Duodenal mucosa (tissue), 2 donors: Measurements from ENCODE around the gene PRICKLE2.

Experiments used
- H3K27ac ChIP-seq: one replicate; pipeline ENCODE4 v1.7.0; 2013; ENCODE audit warnings: low read depth, low read length
- H3K27me3 ChIP-seq, 2 donors: one replicate each; pipeline ENCODE4 v1.7.0; 2013; ENCODE audit warnings: low read length in 2 of 2, control low read depth in 1 of 2; ENCODE audit not compliant: insufficient read depth in 2 of 2, control insufficient read depth in 1 of 2
- H3K36me3 ChIP-seq, 2 donors: one replicate each; pipeline ENCODE4 v1.7.0; 2013; ENCODE audit warnings: low read length in 2 of 2, control low read depth in 1 of 2; ENCODE audit not compliant: insufficient read depth in 2 of 2, control insufficient read depth in 1 of 2
- H3K4me1 ChIP-seq, 2 donors: one replicate each; pipeline ENCODE4 v1.7.0; 2013; ENCODE audit warnings: low read length in 2 of 2, control low read depth in 1 of 2; ENCODE audit not compliant: insufficient read depth in 2 of 2, control insufficient read depth in 1 of 2
- H3K4me3 ChIP-seq, 2 donors: one replicate each; pipeline ENCODE4 v1.7.0; 2013; ENCODE audit warnings: low read length in 2 of 2, low read depth in 1 of 2
- H3K9ac ChIP-seq, 2 donors: one replicate each; pipeline ENCODE4 v1.7.0; 2013; ENCODE audit warnings: low read length in 2 of 2, low read depth in 1 of 2
- H3K9me3 ChIP-seq, 2 donors: one replicate each; pipeline ENCODE4 v1.7.0; 2013; ENCODE audit warnings: low read length in 2 of 2, control low read depth in 1 of 2; ENCODE audit not compliant: control insufficient read depth in 1 of 2

Gene PRICKLE2

DNA sequence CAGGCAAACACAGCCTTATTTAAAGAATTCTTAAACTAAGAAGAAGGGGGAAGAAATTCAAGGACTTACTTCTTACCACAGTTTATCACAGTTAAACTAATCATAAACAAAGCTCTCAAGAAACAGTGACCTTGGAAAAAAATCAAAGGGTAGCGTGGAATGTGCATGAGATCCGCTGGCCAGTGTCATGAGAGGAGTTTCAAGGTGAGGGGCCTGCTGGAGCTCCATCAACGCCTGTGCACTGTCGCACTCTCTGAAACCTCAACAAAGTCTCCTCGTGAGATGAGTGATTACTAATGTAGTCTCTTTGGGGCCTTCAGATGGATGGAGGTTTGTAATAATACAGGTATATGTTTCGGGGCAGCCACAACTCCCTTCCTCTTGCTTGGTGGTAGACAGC, 28.4 kb upstream of the PRICKLE2 start:
- no peak overlapping the region for H3K4me3 ChIP-seq
- H3K9ac ChIP-seq, result no peak overlapping the region
- H3K36me3 ChIP-seq, result no peaks in the 10 kb centered on the region
- peaks cover 0 to 10% of the 10 kb centered on the region in 2 donors for H3K4me1 ChIP-seq
- no peaks in the 10 kb centered on the region for H3K27me3 ChIP-seq
- H3K9me3 ChIP-seq, result no peaks in the 10 kb centered on the region
- no peak overlapping the region for H3K27ac ChIP-seq

DNA sequence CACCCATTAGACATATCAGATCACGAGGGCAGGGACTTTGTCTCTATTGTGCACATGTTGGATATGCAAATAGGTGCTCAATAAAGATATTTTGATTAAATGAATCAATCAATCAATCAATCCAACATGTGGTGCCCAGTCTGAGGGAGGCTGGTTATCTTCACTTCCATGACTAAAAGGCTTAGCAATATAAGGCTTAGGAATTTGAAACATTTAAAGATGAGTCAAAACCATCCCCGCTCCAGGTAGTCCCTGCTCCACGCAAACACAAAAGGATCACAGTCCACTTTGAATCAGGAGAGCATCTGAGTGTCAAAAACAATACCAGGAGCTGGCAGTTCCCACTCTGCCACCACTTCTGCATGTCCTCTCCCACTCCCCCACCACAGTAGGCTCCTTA, 25.8 kb upstream of the PRICKLE2 start:
- no peaks in the 10 kb centered on the region for H3K27me3 ChIP-seq

DNA sequence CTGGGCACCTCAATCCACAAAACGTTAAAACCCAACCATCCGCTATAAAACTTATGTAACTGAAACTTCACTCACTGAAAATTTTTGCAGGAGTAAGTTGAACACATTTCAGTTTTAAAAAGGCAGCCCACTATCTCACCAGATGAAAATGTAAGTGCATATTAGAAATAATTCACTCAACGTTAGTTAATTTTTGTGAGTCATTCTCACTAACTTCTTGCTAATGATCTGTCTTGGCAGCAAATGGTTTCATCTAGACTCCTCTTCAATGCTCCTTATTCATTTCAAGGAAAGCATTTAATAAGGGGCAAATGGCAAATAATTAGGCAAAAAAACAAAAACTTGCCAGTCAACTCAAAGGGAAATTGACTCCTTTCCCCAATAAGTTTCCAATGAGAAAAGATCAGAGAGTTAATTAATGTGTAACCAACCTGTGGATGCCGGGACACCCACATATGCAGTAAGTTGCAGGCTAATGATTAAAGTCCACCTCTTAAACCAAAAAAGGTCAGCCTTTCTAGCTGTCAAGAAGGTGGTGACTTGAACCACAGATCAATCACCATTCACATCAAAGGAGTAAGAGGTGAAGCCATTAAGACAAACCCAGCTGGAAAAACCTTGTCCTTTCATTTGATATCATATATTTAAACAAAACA, 22.9 kb upstream of the PRICKLE2 start:
- Histone ChIP-seq H3K36me3 (no peaks in the 10 kb centered on the region), H3K4me1 (peaks cover 7 to 8% of the 10 kb centered on the region in 2 donors), H3K9ac (no peak overlapping the region), H3K4me3 (no peak overlapping the region), H3K9me3 (no peaks in the 10 kb centered on the region), H3K27ac (no peak overlapping the region), H3K27me3 (no peaks in the 10 kb centered on the region)

More for the DNA sequence above, 25.8 kb upstream of the PRICKLE2 start:
- Histone ChIP-seq H3K9ac (no peak overlapping the region), H3K36me3 (no peaks in the 10 kb centered on the region), H3K27ac (no peak overlapping the region), H3K4me3 (no peak overlapping the region), H3K4me1 (peaks cover 8 to 17% of the 10 kb centered on the region in 2 donors), H3K9me3 (no peaks in the 10 kb centered on the region)

DNA sequence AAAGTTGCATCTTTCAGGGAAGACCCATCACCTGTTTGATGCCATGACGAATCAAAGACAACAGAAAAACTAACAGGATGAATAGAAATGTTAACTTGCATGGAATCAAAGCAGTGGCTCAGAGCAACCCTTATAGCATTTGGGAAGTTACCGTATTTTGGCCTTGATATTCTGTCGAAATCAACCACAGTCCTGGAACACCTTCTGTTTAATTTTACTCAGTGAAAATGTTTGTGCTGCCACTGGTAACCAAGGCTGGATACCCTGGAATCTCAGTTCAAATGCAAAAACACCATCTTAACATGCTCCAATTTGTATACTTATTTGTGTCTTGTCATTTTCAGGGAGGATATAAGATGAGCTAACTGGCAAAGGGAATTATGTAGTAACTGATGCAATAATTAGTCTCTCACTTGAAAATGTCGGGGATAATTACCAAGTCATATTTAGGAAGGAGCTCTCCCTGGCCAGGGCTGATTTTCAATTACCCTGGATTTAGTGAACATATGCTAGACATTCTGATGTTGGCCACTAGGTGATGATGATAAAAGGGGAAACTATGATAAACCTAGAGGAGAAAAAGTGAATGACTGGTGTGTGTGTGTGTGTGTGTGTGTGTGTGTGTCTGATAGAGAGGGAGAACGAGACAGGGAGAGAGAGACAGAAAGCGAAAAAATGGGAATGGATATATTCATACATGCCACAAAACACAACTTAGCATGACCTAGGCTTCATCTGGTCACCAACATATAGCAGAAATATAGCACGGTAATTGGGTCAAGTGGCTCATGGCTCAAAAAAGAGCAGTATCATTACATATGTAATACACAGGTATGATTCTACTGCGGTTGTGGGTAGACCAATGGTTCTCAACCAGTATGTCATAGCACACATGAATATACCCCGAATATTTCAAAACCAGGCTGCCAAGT, 19.0 kb upstream of the PRICKLE2 start:
- peaks cover 7 to 11% of the 10 kb centered on the region in 2 donors for H3K4me1 ChIP-seq
- H3K9me3 ChIP-seq, result no peaks in the 10 kb centered on the region
- no peaks in the 10 kb centered on the region for H3K36me3 ChIP-seq
- no peak overlapping the region for H3K4me3 ChIP-seq
- no peak overlapping the region for H3K27ac ChIP-seq
- H3K27me3 ChIP-seq, result no peaks in the 10 kb centered on the region
- H3K9ac ChIP-seq, result no peak overlapping the region

DNA sequence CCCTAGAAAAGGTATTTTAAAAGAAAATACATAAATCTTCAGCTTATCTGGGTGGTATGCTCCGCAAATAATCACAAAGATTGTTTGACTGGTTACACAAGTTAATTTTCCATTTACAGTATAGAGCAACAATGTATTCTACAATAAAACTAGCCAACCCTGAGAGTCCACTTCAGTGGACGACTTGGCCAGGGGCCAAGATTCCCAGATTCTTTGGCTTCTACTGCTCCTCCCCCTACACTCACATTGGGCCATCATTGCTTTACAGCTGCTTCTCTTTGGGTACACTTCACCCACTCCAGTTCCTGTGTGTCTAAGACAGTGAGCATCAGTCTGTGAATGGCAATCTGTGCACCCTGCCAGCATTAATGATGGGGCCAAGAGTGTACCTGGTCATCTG, 17.2 kb upstream of the PRICKLE2 start:
- Histone ChIP-seq H3K27me3 (no peaks in the 10 kb centered on the region), H3K36me3 (no peaks in the 10 kb centered on the region), H3K4me1 (peaks cover 0 to 11% of the 10 kb centered on the region in 2 donors), H3K27ac (no peak overlapping the region), H3K9ac (no peak overlapping the region), H3K4me3 (no peak overlapping the region), H3K9me3 (no peaks in the 10 kb centered on the region)

DNA sequence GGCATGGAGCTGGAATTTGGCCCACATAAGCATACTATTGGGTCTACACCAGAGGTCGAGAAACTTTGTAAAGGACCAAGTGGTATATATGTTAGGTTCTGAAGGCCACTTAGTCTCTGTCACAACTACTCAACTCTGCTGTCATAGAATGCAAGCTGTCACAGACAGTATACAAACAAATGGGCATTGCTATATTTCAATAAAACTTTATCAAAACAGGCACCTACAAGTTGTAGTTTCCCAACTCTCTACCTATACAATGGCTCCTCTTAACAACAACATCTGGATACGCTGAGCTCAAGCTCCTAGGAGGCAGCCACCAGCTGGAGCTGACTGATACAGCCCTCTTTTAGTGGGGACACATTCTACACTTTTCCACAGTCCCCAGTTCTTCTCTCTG, 15.7 kb upstream of the PRICKLE2 start:
- H3K9me3 ChIP-seq, result no peaks in the 10 kb centered on the region
- no peak overlapping the region for H3K27ac ChIP-seq
- H3K4me1 ChIP-seq, result peaks cover 0 to 11% of the 10 kb centered on the region in 2 donors
- no peaks in the 10 kb centered on the region for H3K36me3 ChIP-seq
- no peak overlapping the region for H3K9ac ChIP-seq
- no peak overlapping the region for H3K4me3 ChIP-seq
- H3K27me3 ChIP-seq, result no peaks in the 10 kb centered on the region

DNA sequence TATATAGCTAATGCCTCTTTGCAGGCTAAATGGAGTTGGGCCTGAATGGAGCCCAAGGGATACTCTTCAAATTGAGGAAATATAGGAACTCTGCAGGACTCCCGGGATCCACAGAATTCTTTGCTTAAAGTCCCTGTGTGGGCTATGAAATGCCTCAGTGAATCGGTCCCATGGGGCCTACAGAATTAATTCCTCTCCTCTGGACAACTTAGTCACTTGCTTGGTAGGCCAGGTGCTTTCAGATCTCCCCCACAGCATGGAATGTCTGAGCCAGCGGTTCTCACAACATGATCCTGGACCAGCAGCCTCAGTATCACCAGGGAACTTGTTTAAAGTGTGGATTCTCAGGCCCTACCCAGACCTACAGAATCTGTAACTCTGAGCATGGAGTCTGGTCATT, 15.1 kb upstream of the PRICKLE2 start:
- Histone ChIP-seq H3K36me3 (no peaks in the 10 kb centered on the region), H3K9ac (no peak overlapping the region), H3K27me3 (no peaks in the 10 kb centered on the region), H3K9me3 (no peaks in the 10 kb centered on the region), H3K27ac (no peak overlapping the region), H3K4me3 (no peak overlapping the region), H3K4me1 (peaks cover 0 to 11% of the 10 kb centered on the region in 2 donors)

DNA sequence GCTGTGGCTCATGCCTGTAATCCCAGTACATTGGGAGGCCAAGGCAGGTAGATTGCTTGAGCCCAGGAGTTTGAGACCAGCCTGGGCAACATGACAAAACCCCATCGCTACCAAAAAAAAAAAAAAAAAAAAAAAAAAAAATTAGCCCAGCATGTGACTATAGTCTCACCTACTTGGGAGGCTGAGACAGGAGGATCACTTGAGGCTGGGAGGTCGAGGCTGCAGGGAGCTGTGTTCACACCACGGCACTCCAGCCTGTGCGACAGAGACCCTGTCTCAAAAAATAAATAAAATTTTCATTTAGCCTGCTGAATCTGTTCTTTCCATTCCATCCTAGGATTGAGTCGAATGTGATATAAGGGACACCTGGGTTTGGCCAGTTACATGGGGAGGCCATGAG, 14.6 kb upstream of the PRICKLE2 start:
- Histone ChIP-seq H3K9ac (no peak overlapping the region), H3K27me3 (no peaks in the 10 kb centered on the region), H3K27ac (no peak overlapping the region), H3K36me3 (no peaks in the 10 kb centered on the region), H3K4me3 (no peak overlapping the region), H3K4me1 (peaks cover 0 to 11% of the 10 kb centered on the region in 2 donors), H3K9me3 (no peaks in the 10 kb centered on the region)

DNA sequence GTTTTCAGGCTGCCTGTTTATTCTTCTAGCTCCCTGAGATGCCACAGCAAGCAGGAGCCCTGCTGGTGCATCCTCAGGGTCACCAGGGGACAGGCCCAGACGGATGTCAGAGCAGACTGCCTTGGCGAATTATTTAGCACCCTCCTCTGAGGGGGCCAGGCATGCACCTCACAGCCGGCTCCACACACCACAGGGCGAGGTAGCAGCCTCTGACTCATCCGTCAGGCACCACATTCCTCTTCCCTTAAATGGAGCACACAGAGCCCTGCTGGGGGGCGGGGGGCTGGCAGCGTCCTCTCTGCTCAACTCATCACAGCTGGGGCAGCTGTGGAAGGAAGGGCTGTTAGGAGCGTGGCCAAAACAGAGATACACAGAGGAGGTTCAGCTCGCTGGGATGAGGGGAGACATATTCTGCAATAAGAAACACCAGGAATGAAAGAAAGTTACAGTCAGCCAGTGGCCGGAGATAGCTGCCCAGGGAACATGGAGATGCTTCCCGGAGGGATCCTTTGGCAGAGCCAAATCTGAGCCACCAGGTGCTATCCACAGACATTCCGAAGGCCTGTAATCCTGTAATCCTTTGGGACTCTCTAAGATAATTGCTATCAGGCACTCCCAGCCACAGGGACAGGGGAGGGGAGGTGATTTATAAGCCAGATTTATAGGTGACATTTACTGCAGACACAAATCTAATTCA, 13.9 kb upstream of the PRICKLE2 start:
- no peak overlapping the region for H3K27ac ChIP-seq

DNA sequence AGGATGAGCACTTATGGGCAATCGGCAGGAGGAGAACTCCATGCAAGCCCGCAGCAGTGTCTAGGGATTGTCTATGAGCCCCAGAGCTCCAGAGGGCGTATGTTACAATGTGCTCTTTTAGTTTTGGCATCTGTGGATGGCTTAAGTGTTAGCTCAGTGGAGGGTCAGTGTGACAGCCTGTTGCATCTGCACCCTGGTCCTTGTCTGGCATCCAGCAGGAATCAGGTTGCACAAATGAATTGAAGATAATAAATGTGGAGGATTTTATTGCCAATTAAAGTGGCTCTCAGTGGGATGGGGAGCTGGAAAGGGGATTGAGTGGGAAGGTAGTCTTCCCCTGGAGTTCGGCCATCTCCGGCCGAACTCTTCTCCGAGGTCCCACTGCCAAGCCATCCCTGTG, 11.8 kb upstream of the PRICKLE2 start:
- no peak overlapping the region for H3K27ac ChIP-seq
- H3K4me3 ChIP-seq, result no peak overlapping the region
- H3K4me1 ChIP-seq, result peaks cover 0 to 11% of the 10 kb centered on the region in 2 donors
- no peaks in the 10 kb centered on the region for H3K27me3 ChIP-seq
- no peaks in the 10 kb centered on the region for H3K9me3 ChIP-seq
- H3K36me3 ChIP-seq, result no peaks in the 10 kb centered on the region
- no peak overlapping the region for H3K9ac ChIP-seq

More for the DNA sequence above, 13.9 kb upstream of the PRICKLE2 start:
- Histone ChIP-seq H3K9me3 (no peaks in the 10 kb centered on the region), H3K36me3 (no peaks in the 10 kb centered on the region), H3K27me3 (no peaks in the 10 kb centered on the region), H3K4me3 (no peak overlapping the region), H3K4me1 (peaks cover 0 to 11% of the 10 kb centered on the region in 2 donors), H3K9ac (no peak overlapping the region)
